GM18951 (cell line): ENCODE data around the gene CAMK2A.
"Not testable (repeated sequence)": the region's sequence is repeated elsewhere in the genome, so short reads cannot be mapped to it uniquely, and the experiment has no call there.

Experiments
- POLR2A ChIP-seq: IDR thresholded peaks from 4 replicates; pipeline ENCODE4 v1.6.1; 2011; ENCODE audit warnings: mild to moderate bottlenecking; ENCODE audit not compliant: insufficient read length, insufficient read depth; ENCODE audit errors: extremely low read depth
- in situ Hi-C: fragments of 300-500 bp; cut with MboI; formaldehyde crosslinking; loops from one replicate; pipeline ENCODE4 v1.12.0; 2022; ENCODE audit warnings: low sequenced_read_pairs, mixed read lengths, inconsistent platforms; ENCODE audit not compliant: unreplicated experiment

Gene CAMK2A

GRCh38 chr5:150256410-150257064, 33.0 kb downstream of the CAMK2A start:
- TF ChIP-seq POLR2A = no peak
- in situ Hi-C loops = no loop called here

DNA sequence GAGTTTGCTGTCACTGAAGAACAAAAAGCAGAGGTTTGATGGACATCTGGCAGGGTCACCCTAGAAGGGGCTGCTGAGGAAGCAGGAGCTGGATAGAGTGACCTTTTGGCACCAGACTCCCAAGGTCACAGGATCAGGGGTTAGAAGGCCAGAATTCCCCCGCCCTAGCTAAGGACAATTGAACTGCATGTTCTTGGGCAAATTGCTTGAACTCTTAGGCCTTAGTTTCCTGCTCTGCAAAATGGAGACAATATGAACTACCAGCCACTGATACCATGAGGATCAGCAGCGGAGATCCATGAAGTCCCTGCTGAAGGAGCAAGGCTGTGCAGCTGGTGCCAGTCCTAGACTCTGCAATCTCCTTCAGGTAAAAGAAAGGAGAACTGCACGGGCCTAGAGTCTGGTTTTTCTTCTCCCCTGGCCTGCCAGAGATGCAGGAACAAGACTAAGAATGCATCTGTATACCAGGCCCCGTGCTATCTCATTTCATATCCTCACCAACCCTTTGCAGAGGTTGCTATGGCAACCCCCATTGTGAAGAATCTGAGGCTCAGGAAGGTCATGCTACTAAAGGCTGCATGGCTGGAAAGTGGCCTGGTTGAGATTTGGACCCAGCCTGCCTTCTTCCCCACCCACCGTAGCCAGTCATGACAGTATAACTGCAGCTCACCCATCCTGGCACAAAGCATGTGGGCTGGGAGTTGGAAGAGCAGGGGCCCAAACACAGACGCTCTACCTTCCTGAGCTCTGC, 33.7 kb downstream of the CAMK2A start:
- no peak for TF ChIP-seq POLR2A

GRCh38 chr5:150254774-150255173, 34.8 kb downstream of the CAMK2A start:
- in situ Hi-C loops = no loop called here
- no peak for TF ChIP-seq POLR2A

More for the DNA sequence above, 33.7 kb downstream of the CAMK2A start:
- in situ Hi-C loops = no loop called here

- in situ Hi-C loops = no loop called here
- TF ChIP-seq POLR2A = no peak
Measured at GRCh38 chr5:150254363-150254762, 35.2 kb downstream of the CAMK2A start.

DNA sequence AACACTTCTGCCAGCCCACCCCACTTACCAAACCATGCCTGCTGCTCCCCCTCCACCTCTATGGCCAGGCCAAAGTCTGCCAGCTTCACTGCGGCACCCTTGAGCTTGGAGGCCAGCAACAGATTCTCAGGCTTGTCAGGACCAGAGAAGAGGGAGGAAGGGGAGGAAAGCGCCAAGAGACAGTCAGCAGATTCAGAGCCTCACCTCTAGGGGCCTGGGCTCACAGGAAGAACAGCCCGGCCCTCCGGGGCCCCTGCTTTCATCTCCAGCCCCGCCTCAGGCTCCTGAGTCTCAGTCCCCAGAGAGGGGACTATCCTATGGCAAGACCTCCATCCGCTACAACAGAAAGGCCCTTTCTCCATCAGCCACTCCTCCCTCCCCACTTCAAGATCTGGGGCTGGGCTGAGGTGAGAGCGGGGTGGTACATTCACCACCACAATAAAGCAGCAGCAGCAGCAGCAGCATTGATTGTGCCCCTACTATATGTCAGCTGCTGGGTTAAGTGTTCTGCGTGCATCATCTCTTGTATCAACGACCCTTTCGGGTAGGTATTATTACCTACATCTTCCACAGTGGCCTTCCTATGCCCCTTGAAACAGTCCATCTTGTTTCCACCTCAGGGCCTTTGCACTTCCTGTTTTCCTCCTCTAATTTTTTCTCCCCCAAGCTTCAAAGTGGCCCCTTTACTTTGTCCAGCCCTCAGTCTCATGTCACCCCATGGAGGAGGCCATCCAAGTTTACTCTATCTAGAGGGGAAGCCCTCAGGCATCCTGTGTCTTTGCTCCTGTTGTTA, 36.0 kb downstream of the CAMK2A start:
- in situ Hi-C loops = no loop called here
- TF ChIP-seq POLR2A = no peak

DNA sequence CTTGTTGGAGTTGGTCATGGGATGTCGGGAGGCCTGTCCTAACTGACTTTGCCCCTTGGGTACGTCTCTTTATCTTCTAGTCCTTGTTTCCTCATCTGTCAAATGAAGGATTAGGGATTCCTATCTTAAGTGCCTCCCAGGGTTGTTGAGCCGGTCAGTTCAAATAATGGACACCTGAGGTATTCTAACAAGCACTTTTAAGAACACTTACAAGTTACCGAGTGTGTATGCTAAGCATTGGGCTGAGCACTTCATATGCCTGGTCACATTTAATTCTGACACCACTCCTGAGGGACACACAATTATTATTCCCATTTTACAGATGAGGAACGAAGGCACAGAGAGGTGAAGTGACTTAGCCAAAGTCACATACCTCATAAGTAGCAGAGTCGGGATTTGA, 37.1 kb downstream of the CAMK2A start:
- in situ Hi-C loops = no loop called here
- TF ChIP-seq POLR2A = no peak

- in situ Hi-C loops = no loop called here
- no peak for TF ChIP-seq POLR2A
Measured at GRCh38 chr5:150251504-150251903, 38.1 kb downstream of the CAMK2A start.

DNA sequence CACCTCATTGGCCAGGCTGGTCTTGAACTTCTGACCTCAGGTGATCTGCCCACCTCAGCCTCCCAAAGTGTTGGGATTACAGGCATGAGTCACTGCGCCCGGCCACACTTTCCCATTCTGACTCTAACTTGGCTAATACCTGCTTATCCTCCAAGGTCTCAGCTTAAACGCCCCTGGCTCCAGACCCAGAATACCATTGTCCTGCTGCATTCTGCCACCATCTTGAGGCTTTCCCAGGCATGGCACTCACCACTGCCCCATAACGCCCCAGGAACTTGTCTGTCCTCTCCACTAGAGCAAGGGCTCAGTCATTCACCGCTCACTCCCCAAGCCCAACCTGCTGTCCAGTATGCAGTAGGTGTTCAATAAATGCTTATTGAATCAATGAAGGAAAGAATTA, 39.8 kb downstream of the CAMK2A start:
- in situ Hi-C loops = no loop called here
- TF ChIP-seq POLR2A = no peak

DNA sequence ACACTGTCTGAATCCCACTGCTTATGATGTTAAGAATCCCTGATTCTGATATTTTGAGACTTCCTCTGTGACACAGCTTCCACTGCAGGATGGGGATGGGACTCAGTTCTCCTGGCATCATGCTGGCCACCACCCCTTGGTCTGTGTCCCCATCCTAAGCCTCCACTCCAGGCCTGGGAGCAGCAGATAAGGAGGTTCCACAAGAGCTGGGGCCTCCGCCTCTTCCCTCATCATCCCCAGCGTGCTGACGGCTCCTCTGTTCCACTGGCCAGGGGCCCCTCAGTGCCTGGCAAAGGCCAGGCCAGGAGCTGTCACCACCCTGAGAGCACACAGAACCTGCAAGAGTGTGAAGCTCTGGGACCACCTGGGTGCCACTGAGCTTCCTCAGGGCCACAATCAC, 40.6 kb downstream of the CAMK2A start:
- in situ Hi-C loops = no loop called here
- no peak for TF ChIP-seq POLR2A

DNA sequence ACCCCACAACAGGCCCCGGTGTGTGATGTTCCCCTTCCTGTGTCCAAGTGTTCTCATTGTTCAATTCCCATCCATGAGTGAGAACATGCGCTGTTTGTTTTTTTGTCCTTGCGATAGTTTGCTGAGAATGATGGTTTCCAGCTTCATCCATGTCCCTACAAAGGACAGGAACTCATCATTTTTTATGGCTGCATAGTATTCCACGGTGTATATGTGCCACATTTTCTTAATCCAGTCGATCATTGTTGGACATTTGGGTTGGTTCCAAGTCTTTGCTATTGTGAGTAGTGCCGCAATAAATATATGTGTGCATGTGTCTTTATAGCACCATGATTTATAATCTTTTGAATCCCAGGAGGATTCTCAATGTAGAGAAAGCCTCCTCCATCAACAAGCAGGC, 41.1 kb downstream of the CAMK2A start:
- in situ Hi-C loops = not testable (repeated sequence)

DNA sequence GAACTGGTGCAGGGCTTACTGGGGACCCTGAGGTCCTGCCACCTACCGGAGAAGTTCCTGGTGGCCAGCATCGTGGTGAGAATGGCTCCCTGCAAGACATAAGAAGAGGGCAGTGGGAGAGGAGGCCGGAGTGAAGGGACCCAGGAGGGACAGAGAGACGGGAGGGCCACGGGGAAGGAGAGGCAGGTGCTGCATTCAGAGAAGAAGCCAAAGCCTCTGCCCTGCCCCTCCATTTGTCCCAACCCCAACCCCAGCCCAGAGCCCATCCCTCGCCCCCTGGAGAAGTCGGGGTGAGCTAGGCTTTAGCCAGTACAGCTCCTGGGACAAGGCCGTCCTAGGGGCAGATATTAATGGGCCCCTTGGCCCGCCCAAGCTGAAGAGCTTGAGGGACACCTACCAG, 41.8 kb downstream of the CAMK2A start:
- in situ Hi-C loops = no loop called here
- no peak for TF ChIP-seq POLR2A

GRCh38 chr5:150246835-150247234, 42.7 kb downstream of the CAMK2A start:
- TF ChIP-seq POLR2A = no peak
- in situ Hi-C loops = no loop called here

GRCh38 chr5:150246429-150246828, 43.1 kb downstream of the CAMK2A start:
- no peak for TF ChIP-seq POLR2A
- in situ Hi-C loops = no loop called here

GRCh38 chr5:150245808-150246207, 43.8 kb downstream of the CAMK2A start:
- in situ Hi-C loops = no loop called here
- TF ChIP-seq POLR2A = no peak
